ENCODE data around the gene EZH2. TPM values are rescaled to one million over a fixed set of nuclear protein-coding genes. Genes with fewer than 3 reads are reported as not detected.

EZH2 gene
- total and polyA plus RNA-seq, 4 donors, result 0.75 to 4.1 (median 1.3) TPM

DNA sequence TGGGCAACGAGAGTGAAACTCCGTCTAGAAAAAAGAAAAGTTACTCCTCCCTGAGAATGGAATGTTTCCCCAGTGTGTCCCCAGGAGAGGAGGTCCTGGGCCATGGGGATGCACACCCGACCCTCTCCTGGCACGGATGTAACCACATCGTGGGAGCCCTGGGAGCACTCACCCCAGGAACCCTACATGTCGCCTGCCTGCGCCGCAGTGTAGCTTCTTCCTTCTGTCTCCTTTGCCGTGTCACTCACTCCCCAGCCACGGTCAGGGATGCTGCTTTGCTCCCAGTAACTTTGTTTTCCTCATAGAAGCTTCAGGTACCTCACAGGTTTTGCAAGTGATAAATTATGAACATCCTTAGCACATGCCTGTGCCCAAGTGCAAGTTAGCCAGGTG is 82.0 kb downstream of the EZH2 start:
- Histone ChIP-seq H3K4me1 (ENCODE audit: control insufficient read depth in 1 of 2, insufficient read depth in 2 of 2, low read length in 2 of 2) (no peaks in the 10 kb centered on the region), H3K27me3 (ENCODE audit: control insufficient read depth in 1 of 2, insufficient read depth in 2 of 2, low read length in 1 of 2) (no peaks in the 10 kb centered on the region), H3K4me3 (ENCODE audit: low read length in 2 of 2) (no peak overlapping the region), H3K9me3 (ENCODE audit: control insufficient read depth, low read length) (no peaks in the 10 kb centered on the region), H3K27ac (ENCODE audit: low read depth in 1 of 2, low read length in 2 of 2) (no peak overlapping the region), H3K36me3 (ENCODE audit: control insufficient read depth in 1 of 2, insufficient read depth in 2 of 2, low read length in 1 of 2) (peaks cover 12 to 15% of the 10 kb centered on the region in 2 donors)
- no peak for ATAC-seq (ENCODE audit: low FRiP score)
- 88 to 89% methylated on average over 10 of the region's 10 CpGs for WGBS, 2 donors
- intact Hi-C loops (cut with DNase I), result no loop called here
- DNase-seq, result no peak

DNA sequence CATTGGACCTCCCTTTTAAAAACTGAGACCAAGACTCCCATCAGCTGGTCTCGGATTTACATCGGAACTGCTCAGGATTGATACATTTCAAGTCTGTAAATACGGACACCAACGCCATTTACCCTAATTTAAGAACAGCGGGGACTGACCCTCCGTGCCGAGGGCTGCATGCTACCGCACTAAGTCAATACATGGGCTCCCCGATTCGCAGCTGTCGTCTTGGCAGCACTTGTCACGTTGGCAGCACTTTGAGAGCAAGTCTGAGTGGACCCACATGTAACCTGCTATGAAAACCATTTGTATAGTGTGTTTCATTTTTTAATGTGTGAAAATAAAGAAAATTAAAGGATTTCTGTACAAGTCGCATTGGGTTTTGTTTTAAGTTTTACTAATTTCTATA is 83.4 kb downstream of the EZH2 start:
- H3K4me3 ChIP-seq (ENCODE audit: low read length in 2 of 2), result no peak overlapping the region
- no peak for DNase-seq
- intact Hi-C loops (cut with DNase I), result no loop called here
- no peak overlapping the region for H3K27ac ChIP-seq (ENCODE audit: low read depth in 1 of 2, low read length in 2 of 2)
- H3K4me1 ChIP-seq (ENCODE audit: control insufficient read depth in 1 of 2, insufficient read depth in 2 of 2, low read length in 2 of 2), result no peaks in the 10 kb centered on the region
- no peak for ATAC-seq (ENCODE audit: low FRiP score)
- H3K27me3 ChIP-seq (ENCODE audit: control insufficient read depth in 1 of 2, insufficient read depth in 2 of 2, low read length in 1 of 2), result no peaks in the 10 kb centered on the region
- no peaks in the 10 kb centered on the region for H3K9me3 ChIP-seq (ENCODE audit: control insufficient read depth, low read length)
- peaks cover 12 to 15% of the 10 kb centered on the region in 2 donors for H3K36me3 ChIP-seq (ENCODE audit: control insufficient read depth in 1 of 2, insufficient read depth in 2 of 2, low read length in 1 of 2)
- WGBS, 2 donors, result 84 to 86% methylated on average over 13 of the region's 13 CpGs

DNA sequence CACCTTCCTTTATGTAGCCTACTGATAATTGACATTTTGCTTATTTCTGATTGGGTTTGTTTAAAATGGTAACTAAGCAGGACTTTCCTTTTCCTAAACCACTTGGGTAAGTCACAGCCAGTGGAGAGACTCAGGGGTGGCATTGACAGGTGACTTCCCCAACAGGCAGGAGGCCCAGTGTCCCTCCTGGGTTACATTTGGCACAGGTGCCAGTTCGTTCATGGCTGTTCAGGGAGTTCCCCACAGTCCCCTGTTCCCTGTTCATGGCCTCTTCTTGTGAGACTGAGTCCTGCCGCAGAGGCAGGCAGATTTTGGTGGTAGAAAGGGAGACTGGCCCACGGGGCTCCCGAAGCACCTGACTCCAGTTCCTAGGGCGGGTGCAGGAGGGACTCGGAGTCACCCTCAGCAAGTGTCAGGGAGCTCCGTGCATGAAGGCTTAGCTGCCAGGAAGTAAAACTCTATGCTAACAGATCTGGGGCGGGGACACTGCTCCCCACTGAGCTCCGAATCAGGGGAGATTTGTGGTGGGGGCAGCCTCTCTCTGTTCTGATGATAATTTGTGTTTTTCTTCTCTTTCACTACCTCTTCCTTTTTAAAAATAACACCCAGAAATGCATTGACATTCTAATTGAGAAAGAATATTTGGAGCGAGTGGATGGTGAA is 84.1 kb downstream of the EZH2 start:
- ATAC-seq (ENCODE audit: low FRiP score) (no peak), DNase-seq (no peak)
- 76% methylated on average over 10 of the region's 10 CpGs for WGBS, 2 donors
- H3K36me3 ChIP-seq (ENCODE audit: control insufficient read depth in 1 of 2, insufficient read depth in 2 of 2, low read length in 1 of 2), result peaks cover 12 to 15% of the 10 kb centered on the region in 2 donors
- no peak overlapping the region for H3K27ac ChIP-seq (ENCODE audit: low read depth in 1 of 2, low read length in 2 of 2)
- H3K4me3 ChIP-seq (ENCODE audit: low read length in 2 of 2), result no peak overlapping the region
- H3K27me3 ChIP-seq (ENCODE audit: control insufficient read depth in 1 of 2, insufficient read depth in 2 of 2, low read length in 1 of 2), result no peaks in the 10 kb centered on the region
- intact Hi-C loops (cut with DNase I), result loop anchor here in 1 of 2 donors (10.0 kb wide), 1 partner anchor 165 kb away; no protein-coding TSS in a partner anchor
- no peaks in the 10 kb centered on the region for H3K9me3 ChIP-seq (ENCODE audit: control insufficient read depth, low read length)
- H3K4me1 ChIP-seq (ENCODE audit: control insufficient read depth in 1 of 2, insufficient read depth in 2 of 2, low read length in 2 of 2), result no peaks in the 10 kb centered on the region

DNA sequence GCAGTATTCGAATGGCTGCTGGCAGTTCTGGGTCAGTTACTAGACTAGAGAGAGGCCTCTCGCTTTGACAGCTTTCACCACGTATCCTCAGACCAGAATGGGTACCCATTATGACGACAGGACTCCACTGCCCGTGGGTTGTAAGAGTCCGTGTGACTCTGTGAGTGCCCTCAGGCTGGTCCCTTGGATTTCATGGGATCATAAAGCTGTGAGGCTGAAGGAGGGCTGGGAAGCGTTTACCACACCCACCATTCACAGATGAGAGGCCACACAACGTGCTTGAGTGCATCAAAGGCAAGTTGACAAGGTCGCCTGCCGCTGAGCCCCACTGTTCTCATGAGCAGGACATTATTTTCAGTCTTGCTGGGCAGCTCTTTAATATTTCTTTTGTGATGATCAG is 87.2 kb downstream of the EZH2 start:
- DNase-seq (no peak), ATAC-seq (ENCODE audit: low FRiP score) (no peak)
- Histone ChIP-seq H3K4me1 (ENCODE audit: control insufficient read depth in 1 of 2, insufficient read depth in 2 of 2, low read length in 2 of 2) (no peaks in the 10 kb centered on the region), H3K27me3 (ENCODE audit: control insufficient read depth in 1 of 2, insufficient read depth in 2 of 2, low read length in 1 of 2) (no peaks in the 10 kb centered on the region), H3K9me3 (ENCODE audit: control insufficient read depth, low read length) (no peaks in the 10 kb centered on the region), H3K36me3 (ENCODE audit: control insufficient read depth in 1 of 2, insufficient read depth in 2 of 2, low read length in 1 of 2) (peaks cover 13 to 15% of the 10 kb centered on the region in 2 donors), H3K27ac (ENCODE audit: low read depth in 1 of 2, low read length in 2 of 2) (no peak overlapping the region), H3K4me3 (ENCODE audit: low read length in 2 of 2) (no peak overlapping the region)
- intact Hi-C loops (cut with DNase I), result loop anchor here in 1 of 2 donors (10.0 kb wide), 1 partner anchor 168 kb away; no protein-coding TSS in a partner anchor
- 86 to 87% methylated on average over 10 of the region's 10 CpGs for WGBS, 2 donors

DNA sequence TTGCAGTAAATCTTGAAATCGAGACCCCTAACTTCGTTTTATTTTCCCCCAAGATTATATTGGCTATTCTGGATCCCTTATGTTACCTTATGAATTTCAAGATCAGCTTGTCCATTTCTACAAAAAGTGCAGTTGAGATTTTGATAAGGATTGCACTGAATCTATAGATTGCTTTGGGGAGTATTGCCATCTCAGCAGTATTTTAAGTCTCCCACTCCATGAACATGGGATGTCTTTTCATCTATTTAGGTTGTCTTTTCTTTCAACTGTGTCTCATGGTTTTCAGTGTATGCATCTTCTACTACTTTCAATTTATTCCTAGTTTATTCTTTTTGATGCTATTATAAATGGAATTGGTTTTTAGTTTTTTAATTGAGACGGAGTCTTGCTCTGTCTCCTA is 89.6 kb downstream of the EZH2 start:
- H3K9me3 ChIP-seq (ENCODE audit: control insufficient read depth, low read length), result no peaks in the 10 kb centered on the region
- no peak overlapping the region for H3K27ac ChIP-seq (ENCODE audit: low read depth in 1 of 2, low read length in 2 of 2)
- H3K36me3 ChIP-seq (ENCODE audit: control insufficient read depth in 1 of 2, insufficient read depth in 2 of 2, low read length in 1 of 2), result peaks cover 11 to 15% of the 10 kb centered on the region in 2 donors
- 99% methylated on average over 3 of the region's 3 CpGs for WGBS, 2 donors
- H3K27me3 ChIP-seq (ENCODE audit: control insufficient read depth in 1 of 2, insufficient read depth in 2 of 2, low read length in 1 of 2), result no peaks in the 10 kb centered on the region
- intact Hi-C loops (cut with DNase I), result loop anchor here in 1 of 2 donors (10.0 kb wide), 1 partner anchor 170 kb away; no protein-coding TSS in a partner anchor
- DNase-seq (no peak), ATAC-seq (ENCODE audit: low FRiP score) (no peak)
- H3K4me1 ChIP-seq (ENCODE audit: control insufficient read depth in 1 of 2, insufficient read depth in 2 of 2, low read length in 2 of 2), result no peaks in the 10 kb centered on the region
- no peak overlapping the region for H3K4me3 ChIP-seq (ENCODE audit: low read length in 2 of 2)

DNA sequence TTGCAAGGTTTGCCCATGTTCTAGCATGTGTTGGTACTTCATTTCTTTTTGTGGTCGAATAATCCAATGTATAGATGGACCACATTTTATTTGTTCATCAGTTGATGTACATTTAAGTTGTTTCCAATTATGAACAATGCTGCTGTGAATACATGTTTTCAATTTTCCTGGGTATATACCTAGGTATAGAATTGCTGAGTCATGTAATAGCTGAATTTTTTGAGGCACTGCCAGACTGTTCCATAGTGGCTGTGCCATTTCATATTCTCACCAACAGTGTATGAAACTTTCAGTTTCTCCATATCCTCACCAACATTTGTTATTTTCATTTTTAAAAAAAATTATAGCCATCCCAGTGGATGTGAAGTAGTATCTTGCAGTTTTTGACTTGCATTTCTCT is 90.5 kb downstream of the EZH2 start:
- Histone ChIP-seq H3K27ac (ENCODE audit: low read depth in 1 of 2, low read length in 2 of 2) (no peak overlapping the region), H3K9me3 (ENCODE audit: control insufficient read depth, low read length) (no peaks in the 10 kb centered on the region), H3K4me1 (ENCODE audit: control insufficient read depth in 1 of 2, insufficient read depth in 2 of 2, low read length in 2 of 2) (no peaks in the 10 kb centered on the region), H3K4me3 (ENCODE audit: low read length in 2 of 2) (no peak overlapping the region), H3K36me3 (ENCODE audit: control insufficient read depth in 1 of 2, insufficient read depth in 2 of 2, low read length in 1 of 2) (peaks cover 8 to 10% of the 10 kb centered on the region in 2 donors), H3K27me3 (ENCODE audit: control insufficient read depth in 1 of 2, insufficient read depth in 2 of 2, low read length in 1 of 2) (no peaks in the 10 kb centered on the region)
- 99 to 100% methylated on average over 1 of the region's 1 CpG for WGBS, 2 donors
- intact Hi-C loops (cut with DNase I), result loop anchor here in 1 of 2 donors (10.0 kb wide), 1 partner anchor 171 kb away; no protein-coding TSS in a partner anchor
- no peak for DNase-seq
- ATAC-seq (ENCODE audit: low FRiP score), result no peak

DNA sequence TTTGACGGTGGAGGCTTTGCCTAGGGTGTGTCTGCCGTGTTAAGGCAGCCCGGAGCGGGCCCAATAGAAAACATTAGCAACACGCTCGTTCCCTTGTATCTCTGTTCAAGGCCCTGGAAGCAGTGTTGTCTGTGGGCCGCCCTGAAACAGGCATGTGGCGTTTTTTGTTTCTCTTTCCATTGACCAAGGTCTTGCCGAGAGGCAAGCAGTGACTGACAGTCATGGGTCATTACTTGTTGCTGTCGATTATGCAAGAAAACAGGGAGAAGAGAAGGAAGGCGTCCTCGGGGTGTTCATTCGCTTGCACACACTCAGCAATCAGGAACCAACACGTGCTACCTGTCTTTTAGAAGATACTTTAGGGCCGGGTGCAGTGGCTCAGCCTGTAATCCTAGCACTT is 92.5 kb downstream of the EZH2 start:
- Histone ChIP-seq H3K27me3 (ENCODE audit: control insufficient read depth in 1 of 2, insufficient read depth in 2 of 2, low read length in 1 of 2) (no peaks in the 10 kb centered on the region), H3K36me3 (ENCODE audit: control insufficient read depth in 1 of 2, insufficient read depth in 2 of 2, low read length in 1 of 2) (peaks cover 0 to 16% of the 10 kb centered on the region in 2 donors), H3K9me3 (ENCODE audit: control insufficient read depth, low read length) (no peaks in the 10 kb centered on the region), H3K4me3 (ENCODE audit: low read length in 2 of 2) (no peak overlapping the region), H3K27ac (ENCODE audit: low read depth in 1 of 2, low read length in 2 of 2) (no peak overlapping the region), H3K4me1 (ENCODE audit: control insufficient read depth in 1 of 2, insufficient read depth in 2 of 2, low read length in 2 of 2) (no peaks in the 10 kb centered on the region)
- 86 to 91% methylated on average over 15 of the region's 15 CpGs for WGBS, 2 donors
- DNase-seq (no peak), ATAC-seq (ENCODE audit: low FRiP score) (no peak)
- intact Hi-C loops (cut with DNase I), result loop anchor here in 1 of 2 donors (10.0 kb wide), 1 partner anchor 173 kb away; no protein-coding TSS in a partner anchor

DNA sequence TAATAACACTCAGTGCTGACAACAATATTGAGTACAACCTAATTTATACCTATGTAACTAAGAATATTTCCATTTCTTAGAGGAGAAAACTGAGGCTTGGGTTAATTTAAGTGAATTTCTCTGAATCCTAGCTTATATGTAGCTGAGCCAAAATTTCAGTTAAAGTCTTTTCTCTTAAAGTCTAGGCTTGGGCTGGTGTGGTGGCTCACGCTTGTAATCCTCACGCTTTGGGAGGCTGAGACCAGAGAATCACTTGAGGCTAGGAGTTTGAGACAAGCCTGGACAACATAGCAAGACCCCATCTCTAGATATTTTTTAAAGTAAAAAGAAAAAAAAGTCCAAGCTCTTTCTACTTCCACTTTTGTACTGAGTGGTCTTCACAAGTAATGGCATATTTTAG is 93.2 kb downstream of the EZH2 start:
- WGBS, 2 donors, result 92 to 98% methylated on average over 2 of the region's 2 CpGs
- intact Hi-C loops (cut with DNase I), result loop anchor here in 1 of 2 donors (10.0 kb wide), 1 partner anchor 174 kb away; no protein-coding TSS in a partner anchor
- peaks cover 0 to 16% of the 10 kb centered on the region in 2 donors for H3K36me3 ChIP-seq (ENCODE audit: control insufficient read depth in 1 of 2, insufficient read depth in 2 of 2, low read length in 1 of 2)

More for the DNA sequence above, 93.2 kb downstream of the EZH2 start:
- Histone ChIP-seq H3K27me3 (ENCODE audit: control insufficient read depth in 1 of 2, insufficient read depth in 2 of 2, low read length in 1 of 2) (no peaks in the 10 kb centered on the region), H3K27ac (ENCODE audit: low read depth in 1 of 2, low read length in 2 of 2) (no peak overlapping the region), H3K9me3 (ENCODE audit: control insufficient read depth, low read length) (no peaks in the 10 kb centered on the region), H3K4me1 (ENCODE audit: control insufficient read depth in 1 of 2, insufficient read depth in 2 of 2, low read length in 2 of 2) (no peaks in the 10 kb centered on the region), H3K4me3 (ENCODE audit: low read length in 2 of 2) (no peak overlapping the region)
- DNase-seq (no peak), ATAC-seq (ENCODE audit: low FRiP score) (no peak)
